ENCODE measurements around the gene CYBB.
"Not testable (repeated sequence)": the region's sequence is repeated elsewhere in the genome, so short reads cannot be mapped to it uniquely, and the experiment has no call there.

The CYBB gene

DNA sequence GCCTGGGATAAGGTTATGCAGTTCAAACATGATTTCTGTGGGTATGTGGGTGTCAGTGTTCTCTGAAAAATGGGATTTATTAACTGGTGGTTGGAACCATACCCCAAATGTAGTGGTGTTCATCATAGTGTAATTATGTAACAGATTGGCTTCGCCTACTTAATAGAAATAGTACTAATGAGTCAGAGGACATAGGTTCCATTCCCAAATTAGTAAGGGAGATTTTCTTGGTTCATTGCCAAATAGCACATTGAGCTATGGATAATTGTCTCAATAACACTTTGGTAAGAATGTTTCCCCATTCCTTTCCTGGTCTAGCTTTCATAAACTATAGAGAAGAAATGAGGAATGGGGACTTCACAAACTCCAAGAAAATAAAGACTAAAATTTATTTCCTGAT, 20.5 kb upstream of the CYBB start:
- Histone ChIP-seq H3K4me3 (replicated peaks; ENCODE audit: low read depth, low read length) (no peak overlapping the region), H3K27me3 (replicated peaks; ENCODE audit: control insufficient read depth, insufficient read depth, low read length) (no peaks in the 10 kb centered on the region), H3K36me3 (ENCODE audit: control insufficient read depth, insufficient read depth, low read length) (no peaks in the 10 kb centered on the region)
- TF ChIP-seq, protein P1, sequence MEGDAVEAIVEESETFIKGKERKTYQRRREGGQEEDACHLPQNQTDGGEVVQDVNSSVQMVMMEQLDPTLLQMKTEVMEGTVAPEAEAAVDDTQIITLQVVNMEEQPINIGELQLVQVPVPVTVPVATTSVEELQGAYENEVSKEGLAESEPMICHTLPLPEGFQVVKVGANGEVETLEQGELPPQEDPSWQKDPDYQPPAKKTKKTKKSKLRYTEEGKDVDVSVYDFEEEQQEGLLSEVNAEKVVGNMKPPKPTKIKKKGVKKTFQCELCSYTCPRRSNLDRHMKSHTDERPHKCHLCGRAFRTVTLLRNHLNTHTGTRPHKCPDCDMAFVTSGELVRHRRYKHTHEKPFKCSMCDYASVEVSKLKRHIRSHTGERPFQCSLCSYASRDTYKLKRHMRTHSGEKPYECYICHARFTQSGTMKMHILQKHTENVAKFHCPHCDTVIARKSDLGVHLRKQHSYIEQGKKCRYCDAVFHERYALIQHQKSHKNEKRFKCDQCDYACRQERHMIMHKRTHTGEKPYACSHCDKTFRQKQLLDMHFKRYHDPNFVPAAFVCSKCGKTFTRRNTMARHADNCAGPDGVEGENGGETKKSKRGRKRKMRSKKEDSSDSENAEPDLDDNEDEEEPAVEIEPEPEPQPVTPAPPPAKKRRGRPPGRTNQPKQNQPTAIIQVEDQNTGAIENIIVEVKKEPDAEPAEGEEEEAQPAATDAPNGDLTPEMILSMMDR (IDR thresholded peaks at IDR 0.05; ENCODE audit: insufficient read depth, low read length, poor library complexity, severe bottlenecking), result no peak
- no peak for DNase-seq (ENCODE audit: extremely low read depth, insufficient read length)

DNA sequence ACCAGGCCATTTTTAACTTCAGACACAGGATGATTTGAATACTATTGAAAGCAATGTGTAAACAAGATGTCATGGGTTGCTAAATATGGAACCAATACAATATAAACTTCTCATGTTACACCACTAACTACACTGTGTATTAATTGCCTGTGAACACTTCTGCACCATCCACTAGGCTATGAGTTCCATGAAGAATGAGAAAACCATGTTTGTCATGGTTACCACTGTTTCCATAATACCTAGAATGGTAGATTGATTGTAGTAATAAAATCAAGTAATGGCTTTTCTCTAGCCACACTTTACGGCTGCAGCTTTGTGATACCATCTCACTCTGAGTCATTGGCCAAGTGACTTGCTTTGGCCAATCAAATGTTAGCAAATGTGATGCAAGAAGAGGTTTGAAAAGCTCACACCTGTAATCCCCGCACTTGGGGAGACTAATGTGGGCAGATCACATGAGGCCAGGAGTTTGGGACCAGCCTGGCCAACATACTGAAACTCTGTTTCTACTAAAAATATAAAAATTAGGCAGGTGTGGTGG, 19.9 kb upstream of the CYBB start:
- Histone ChIP-seq H3K36me3 (ENCODE audit: control insufficient read depth, insufficient read depth, low read length) (no peaks in the 10 kb centered on the region), H3K4me3 (replicated peaks; ENCODE audit: low read depth, low read length) (no peak overlapping the region), H3K27me3 (replicated peaks; ENCODE audit: control insufficient read depth, insufficient read depth, low read length) (no peaks in the 10 kb centered on the region)
- no peak for DNase-seq (ENCODE audit: extremely low read depth, insufficient read length)
- TF ChIP-seq, protein P1 (IDR thresholded peaks at IDR 0.05; ENCODE audit: insufficient read depth, low read length, poor library complexity, severe bottlenecking), result no peak

DNA sequence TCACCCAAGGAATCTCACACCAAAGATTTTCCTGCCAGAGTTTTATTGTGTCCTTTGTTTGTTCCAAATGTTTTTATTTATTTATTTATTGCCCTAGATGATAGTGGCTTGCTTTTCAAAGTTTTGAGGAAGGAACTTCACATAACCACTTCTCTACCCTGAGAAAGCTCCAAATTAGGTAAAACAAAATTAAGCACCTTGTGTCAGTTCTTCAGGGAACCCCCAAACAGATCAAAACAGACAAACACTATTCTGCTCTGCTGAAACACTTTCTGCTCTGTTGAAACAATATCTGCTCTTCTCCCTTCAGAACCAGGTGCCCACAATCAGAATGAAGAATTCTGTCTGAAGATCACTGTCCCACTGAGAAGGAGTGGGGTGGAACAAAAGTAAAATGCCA, 16.5 kb upstream of the CYBB start:
- Histone ChIP-seq H3K4me3 (replicated peaks; ENCODE audit: low read depth, low read length) (no peak overlapping the region), H3K36me3 (ENCODE audit: control insufficient read depth, insufficient read depth, low read length) (no peaks in the 10 kb centered on the region), H3K27me3 (replicated peaks; ENCODE audit: control insufficient read depth, insufficient read depth, low read length) (no peaks in the 10 kb centered on the region)
- TF ChIP-seq, protein P1 (IDR thresholded peaks at IDR 0.05; ENCODE audit: insufficient read depth, low read length, poor library complexity, severe bottlenecking), result no peak
- DNase-seq (ENCODE audit: extremely low read depth, insufficient read length), result no peak

DNA sequence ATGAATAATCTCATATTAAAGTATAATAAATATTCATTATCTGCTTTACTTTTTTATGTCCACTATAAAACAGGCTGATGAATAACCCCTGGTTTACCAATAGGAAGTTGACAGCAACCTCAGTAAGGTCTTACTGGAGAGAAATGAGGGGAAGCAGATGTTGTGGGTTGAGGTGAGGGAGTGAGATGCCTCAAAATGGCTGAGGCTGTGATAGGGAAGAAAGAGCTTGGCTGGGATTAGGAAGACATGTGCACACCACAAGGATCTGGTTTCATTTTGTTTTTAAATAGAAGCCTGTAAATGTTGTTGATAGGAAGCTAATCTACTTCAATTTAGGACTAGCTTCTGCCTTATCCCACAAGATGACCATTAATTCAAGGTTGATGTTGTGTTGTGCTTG, 14.4 kb upstream of the CYBB start:
- TF ChIP-seq, protein P1 (IDR thresholded peaks at IDR 0.05; ENCODE audit: insufficient read depth, low read length, poor library complexity, severe bottlenecking), result no peak
- Histone ChIP-seq H3K27me3 (replicated peaks; ENCODE audit: control insufficient read depth, insufficient read depth, low read length) (no peaks in the 10 kb centered on the region), H3K4me3 (replicated peaks; ENCODE audit: low read depth, low read length) (no peak overlapping the region), H3K36me3 (ENCODE audit: control insufficient read depth, insufficient read depth, low read length) (no peaks in the 10 kb centered on the region)
- DNase-seq (ENCODE audit: extremely low read depth, insufficient read length), result no peak

DNA sequence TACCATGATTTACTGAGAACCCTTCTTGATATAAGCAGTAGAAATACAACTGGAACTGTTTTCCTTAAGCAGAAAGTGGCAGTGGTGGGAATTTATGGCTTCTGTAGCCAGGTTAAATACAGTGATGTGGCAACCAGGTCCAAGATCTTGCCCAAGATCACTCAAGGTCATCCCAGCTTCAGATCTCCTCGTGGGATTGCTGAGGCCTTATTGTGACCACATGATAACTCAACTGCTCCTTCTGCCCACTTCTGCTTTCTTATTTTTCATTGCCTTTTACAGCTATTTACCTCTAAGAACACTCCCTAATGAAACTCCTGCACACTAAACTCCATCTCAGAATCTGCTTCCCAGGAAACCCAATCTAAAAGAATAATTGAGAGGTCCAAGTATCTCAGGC, 12.4 kb upstream of the CYBB start:
- TF ChIP-seq, protein P1 (IDR thresholded peaks at IDR 0.05; ENCODE audit: insufficient read depth, low read length, poor library complexity, severe bottlenecking), result no peak
- H3K4me3 ChIP-seq (replicated peaks; ENCODE audit: low read depth, low read length), result no peak overlapping the region
- no peak for DNase-seq (ENCODE audit: extremely low read depth, insufficient read length)
- no peaks in the 10 kb centered on the region for H3K27me3 ChIP-seq (replicated peaks; ENCODE audit: control insufficient read depth, insufficient read depth, low read length)
- H3K36me3 ChIP-seq (ENCODE audit: control insufficient read depth, insufficient read depth, low read length), result no peaks in the 10 kb centered on the region

DNA sequence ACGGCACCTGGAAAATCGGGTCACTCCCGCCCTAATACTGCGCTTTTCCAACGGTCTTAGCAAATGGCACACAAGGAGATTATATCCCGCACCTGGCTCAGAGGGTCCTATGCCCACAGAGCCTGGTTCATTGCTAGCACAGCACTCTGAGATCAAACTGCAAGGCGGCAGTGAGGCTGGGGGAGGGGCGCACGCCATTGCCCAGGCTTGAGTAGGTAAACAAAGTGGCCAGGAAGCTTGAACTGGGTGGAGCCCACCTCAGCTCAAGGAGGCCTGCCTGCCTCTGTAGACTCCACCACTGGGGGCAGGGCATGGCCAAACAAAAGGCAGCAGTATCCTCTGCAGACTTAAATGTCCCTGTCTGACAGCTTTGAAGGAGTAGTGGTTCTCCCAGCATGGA, 11.0 kb upstream of the CYBB start:
- not testable (repeated sequence) for DNase-seq (ENCODE audit: extremely low read depth, insufficient read length); H3K27me3 ChIP-seq (replicated peaks; ENCODE audit: control insufficient read depth, insufficient read depth, low read length); H3K4me3 ChIP-seq (replicated peaks; ENCODE audit: low read depth, low read length); H3K36me3 ChIP-seq (ENCODE audit: control insufficient read depth, insufficient read depth, low read length)

Data from GM06990 (cell line).